HG02798 (cell line): Measurements from ENCODE around the gene SKI.

Experiments
- ATAC-seq: cut with Tn5 transposase; IDR thresholded peaks from one replicate; pipeline ENCODE4 v1.9.1; 2021; ENCODE audit warnings: mild to moderate bottlenecking; ENCODE audit not compliant: unreplicated experiment, poor library complexity

The SKI gene

GRCh38 chr1:2227346-2228156 lies 568 bp upstream of the SKI start:
- peak; percentile 93 for ATAC-seq

GRCh38 chr1:2228694-2229036 lies 546 bp downstream of the SKI start:
- ATAC-seq = no peak

- ATAC-seq = no peak
These were observed 1.1 kb downstream of the SKI start for GRCh38 chr1:2229037-2229864.

- no peak for ATAC-seq
These were observed 2.0 kb downstream of the SKI start for GRCh38 chr1:2229911-2230731.

GRCh38 chr1:2230781-2231531 lies 2.8 kb downstream of the SKI start:
- ATAC-seq = no peak

- no peak for ATAC-seq
These were observed 3.6 kb downstream of the SKI start for GRCh38 chr1:2231532-2232254.

- ATAC-seq = no peak
These were observed 4.3 kb downstream of the SKI start for GRCh38 chr1:2232255-2232915.

GRCh38 chr1:2232916-2233438 lies 4.9 kb downstream of the SKI start:
- no peak for ATAC-seq

GRCh38 chr1:2233468-2233867 lies 5.3 kb downstream of the SKI start:
- ATAC-seq = no peak

- no peak for ATAC-seq
These were observed 6.1 kb downstream of the SKI start for GRCh38 chr1:2233997-2234761.

- no peak for ATAC-seq
These were observed 6.6 kb downstream of the SKI start for GRCh38 chr1:2234762-2235113.

GRCh38 chr1:2235300-2235998 lies 7.3 kb downstream of the SKI start:
- ATAC-seq = no peak

GRCh38 chr1:2236695-2237677 lies 8.9 kb downstream of the SKI start:
- ATAC-seq = no peak

GRCh38 chr1:2237773-2238172 lies 9.7 kb downstream of the SKI start:
- no peak for ATAC-seq

- no peak for ATAC-seq
These were observed 10.4 kb downstream of the SKI start for GRCh38 chr1:2238361-2239012.

- no peak for ATAC-seq
These were observed 10.9 kb downstream of the SKI start for GRCh38 chr1:2239013-2239370.
